HFF-Myc (cell line): ENCODE results near the gene LSM12.
"Not testable (repeated sequence)": the region's sequence is repeated elsewhere in the genome, so short reads cannot be mapped to it uniquely, and the experiment has no call there.

Experiments used
- DNase-seq: peaks from one replicate; pipeline ENCODE4 v3.0.0-alpha.2; 2011; ENCODE audit warnings: low read depth; ENCODE audit errors: extremely low read depth
- H3K4me3 ChIP-seq: replicated peaks from 2 replicates; pipeline ENCODE4 v1.5.1; 2011; ENCODE audit warnings: low read depth, mild to moderate bottlenecking, control low read depth, low read length
- TF ChIP-seq, protein P1 (sequence below): IDR thresholded peaks from 2 replicates; pipeline ENCODE4 v1.5.1; 2012; ENCODE audit warnings: mild to moderate bottlenecking, low read depth, low read length, control low read depth; ENCODE audit errors: missing control alignments

The LSM12 gene

DNA sequence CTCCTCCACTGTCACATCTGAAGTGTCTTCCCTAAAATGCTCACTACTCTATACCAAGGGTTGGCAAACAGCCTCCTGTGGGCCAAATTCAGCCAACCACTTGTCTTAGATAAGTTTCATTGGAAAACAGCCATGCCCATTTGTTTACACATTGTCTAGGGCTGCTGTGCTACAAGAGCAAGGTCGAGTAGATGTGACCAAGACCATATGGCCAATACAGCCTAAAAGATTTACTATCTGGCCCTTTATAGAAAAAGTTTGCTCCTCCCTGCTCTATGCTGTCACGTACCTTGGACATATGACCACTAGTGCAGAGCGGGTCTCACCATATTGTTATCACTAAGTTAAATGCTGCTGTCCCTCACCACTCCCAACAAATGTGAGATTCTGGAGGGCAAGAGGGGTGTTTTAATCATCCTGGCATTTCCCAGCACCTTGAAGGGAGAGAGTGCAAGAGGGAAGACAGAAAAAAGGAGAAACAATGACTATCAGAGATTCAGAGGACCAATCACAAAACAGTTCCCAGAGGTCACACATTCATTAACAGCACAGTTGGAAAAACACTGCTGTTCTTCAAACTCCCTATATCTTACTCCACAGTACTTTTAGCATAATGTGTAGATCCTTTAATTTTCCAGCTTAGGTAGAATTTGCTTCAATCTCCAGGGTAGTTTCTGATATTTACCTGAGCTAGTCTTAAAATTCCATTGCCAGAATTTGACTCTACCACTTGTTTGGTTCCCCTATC lies 13.2 kb downstream of the LSM12 start:
- no peak overlapping the region for H3K4me3 ChIP-seq
- DNase-seq, result no peak
- TF ChIP-seq, protein P1, sequence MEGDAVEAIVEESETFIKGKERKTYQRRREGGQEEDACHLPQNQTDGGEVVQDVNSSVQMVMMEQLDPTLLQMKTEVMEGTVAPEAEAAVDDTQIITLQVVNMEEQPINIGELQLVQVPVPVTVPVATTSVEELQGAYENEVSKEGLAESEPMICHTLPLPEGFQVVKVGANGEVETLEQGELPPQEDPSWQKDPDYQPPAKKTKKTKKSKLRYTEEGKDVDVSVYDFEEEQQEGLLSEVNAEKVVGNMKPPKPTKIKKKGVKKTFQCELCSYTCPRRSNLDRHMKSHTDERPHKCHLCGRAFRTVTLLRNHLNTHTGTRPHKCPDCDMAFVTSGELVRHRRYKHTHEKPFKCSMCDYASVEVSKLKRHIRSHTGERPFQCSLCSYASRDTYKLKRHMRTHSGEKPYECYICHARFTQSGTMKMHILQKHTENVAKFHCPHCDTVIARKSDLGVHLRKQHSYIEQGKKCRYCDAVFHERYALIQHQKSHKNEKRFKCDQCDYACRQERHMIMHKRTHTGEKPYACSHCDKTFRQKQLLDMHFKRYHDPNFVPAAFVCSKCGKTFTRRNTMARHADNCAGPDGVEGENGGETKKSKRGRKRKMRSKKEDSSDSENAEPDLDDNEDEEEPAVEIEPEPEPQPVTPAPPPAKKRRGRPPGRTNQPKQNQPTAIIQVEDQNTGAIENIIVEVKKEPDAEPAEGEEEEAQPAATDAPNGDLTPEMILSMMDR, result no peak

DNA sequence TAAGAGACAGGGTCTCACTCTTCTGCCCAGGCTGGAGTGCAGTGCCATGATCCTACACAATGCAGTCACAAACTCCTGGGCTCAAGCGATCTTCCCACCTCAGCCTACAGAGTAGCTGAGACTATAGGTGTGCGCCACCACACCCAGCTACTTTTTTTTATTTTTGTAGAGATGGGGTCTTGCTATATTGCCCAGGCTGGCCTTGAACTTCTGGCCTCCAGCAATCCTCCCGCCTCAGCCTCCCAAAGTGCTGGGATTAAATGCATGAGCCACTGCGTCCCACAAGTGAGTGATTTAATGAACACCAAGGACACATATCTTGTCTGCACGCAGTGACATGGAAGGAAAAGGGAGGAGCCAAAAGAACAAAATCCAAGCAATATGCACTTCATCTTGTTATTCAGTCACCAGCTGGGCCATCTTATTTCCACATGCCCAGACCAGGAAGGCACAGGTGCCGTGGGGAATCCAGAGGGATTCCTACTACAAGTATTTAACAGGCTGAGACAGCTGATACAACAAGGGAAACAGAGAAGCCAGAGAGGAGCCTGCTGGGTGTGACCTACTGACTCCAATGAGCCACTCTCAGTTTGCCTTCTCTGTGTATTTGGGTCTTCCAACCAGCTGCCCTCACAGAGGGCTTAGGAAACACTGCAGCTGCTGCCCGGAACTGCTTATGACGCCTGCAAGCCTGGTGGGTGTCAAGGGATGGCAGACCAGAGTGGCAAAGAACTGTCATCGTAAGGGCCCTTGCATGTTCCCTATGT lies 17.0 kb downstream of the LSM12 start:
- no peak overlapping the region for H3K4me3 ChIP-seq
- DNase-seq, result no peak
- TF ChIP-seq, protein P1, result no peak

DNA sequence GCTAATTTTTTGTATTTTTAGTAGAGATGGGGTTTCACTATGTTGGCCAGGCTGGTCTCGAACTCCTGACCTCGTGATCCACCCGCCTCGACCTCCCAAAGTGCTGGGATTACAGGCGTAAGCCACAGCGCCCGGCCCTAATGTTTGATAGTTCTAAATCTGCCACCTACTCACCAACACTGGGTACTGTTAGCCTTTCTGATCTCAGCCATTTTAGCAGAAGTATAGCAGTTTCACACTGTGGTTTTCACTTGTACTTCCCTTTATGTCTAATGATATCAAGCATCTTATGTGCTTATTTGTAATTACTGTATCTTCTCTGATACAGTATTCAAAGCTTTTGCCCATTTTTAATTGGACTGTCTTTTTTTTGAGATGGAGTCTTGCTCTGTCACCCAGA lies 19.6 kb downstream of the LSM12 start:
- DNase-seq, H3K4me3 ChIP-seq: not testable (repeated sequence)

DNA sequence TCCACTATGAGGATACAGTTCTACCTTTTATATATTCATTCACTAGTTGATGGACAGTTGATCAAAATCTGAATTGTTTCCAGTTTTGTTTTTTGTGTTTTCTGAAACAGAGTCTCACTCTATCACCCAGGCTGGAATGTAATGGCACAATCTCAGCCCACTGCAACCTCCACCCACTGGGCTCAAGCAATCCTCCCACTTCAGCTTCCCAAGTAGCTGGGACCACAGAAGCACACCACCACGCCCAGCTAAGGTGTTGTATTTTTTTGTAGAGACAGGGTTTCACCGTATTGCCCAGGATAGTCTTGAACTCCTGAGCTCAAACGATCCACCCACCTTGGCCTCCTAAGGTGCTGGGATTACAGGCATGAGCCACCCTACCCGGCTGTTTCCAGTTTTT lies 21.0 kb downstream of the LSM12 start:
- DNase-seq, result no peak
- TF ChIP-seq, protein P1, result no peak
- no peak overlapping the region for H3K4me3 ChIP-seq

DNA sequence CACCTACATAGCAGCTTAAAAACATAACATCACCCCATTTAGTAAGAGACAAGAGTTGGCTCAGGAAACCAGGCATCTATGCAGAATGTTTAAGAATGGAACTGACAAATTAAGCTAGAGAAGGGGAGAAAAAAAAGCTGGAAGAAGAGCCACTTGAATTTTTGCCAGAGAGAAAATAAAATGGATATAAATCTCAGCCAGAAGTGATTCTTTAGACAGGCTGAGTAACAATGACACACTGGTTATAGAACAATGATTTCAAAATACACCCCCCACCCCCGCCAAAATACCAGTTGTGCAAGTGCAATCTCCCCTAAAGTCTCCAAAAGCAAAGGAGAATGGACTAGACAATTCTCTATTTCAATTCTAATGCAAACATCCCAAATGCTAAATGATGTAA lies 22.4 kb downstream of the LSM12 start:
- TF ChIP-seq, protein P1, result no peak
- no peak for DNase-seq

DNA sequence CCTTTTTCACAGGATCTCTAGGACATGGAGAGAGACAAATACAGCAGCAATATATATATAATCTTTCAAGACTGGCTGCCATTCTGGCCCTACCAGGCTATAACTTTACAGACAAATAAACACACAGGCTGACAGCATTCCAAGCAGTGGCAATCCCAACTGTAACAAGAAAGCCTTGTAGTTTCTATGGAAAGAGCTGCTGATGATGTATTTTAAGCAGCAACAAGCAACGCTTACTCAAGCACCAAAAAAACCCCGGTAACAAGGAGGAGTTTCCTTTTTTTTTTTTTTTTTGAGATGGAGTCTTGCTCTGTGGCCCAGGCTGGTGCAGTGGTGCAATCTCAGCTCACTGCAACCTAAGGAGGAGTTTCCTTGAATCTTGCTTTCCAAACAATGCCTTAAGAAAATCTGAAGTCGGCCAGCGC lies 23.2 kb downstream of the LSM12 start:
- no peak overlapping the region for H3K4me3 ChIP-seq
- TF ChIP-seq, protein P1, result no peak
- DNase-seq, result no peak

More for the DNA sequence above, 22.4 kb downstream of the LSM12 start:
- no peak overlapping the region for H3K4me3 ChIP-seq

DNA sequence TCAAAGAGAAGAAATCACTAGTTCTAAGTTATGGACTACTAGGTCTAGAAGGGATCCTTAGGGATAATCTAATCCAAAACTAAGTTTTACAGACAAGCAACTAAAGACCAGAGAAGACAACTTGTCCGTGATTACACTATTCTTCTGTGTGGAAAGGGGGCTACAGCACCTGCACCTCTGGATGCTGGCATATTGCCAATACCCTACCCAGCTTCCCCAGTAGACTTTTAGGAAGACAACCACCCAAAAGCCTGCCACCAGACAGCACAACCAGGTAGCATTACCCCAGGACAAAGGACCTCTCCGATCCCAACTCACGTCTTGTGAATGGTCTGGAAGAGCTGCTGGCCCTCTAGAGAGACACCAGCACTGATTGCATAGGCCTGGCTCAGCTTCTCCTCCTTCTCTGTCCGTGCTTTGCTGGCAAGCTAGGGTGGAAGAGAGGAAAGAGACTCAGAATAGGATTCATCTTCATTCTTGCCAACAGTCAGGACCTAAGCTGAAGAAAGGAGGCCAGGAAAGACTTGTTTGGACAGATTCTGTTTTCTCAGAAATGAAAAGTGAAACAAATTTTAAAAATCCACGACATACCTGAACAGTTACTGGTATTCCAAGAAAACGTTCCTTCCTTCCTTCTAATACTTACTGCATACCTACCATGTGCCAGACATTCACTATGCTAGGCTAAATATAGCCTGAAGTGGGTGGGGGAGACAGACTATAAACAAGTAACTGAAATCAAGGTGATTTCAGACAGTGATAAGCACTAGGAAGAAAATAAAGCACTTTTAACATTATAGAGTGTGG lies 26.4 kb downstream of the LSM12 start:
- H3K4me3 ChIP-seq, result no peak overlapping the region
- DNase-seq, result no peak
- TF ChIP-seq, protein P1, result no peak
